Measurements from ENCODE around the gene PAPOLG.

DNA sequence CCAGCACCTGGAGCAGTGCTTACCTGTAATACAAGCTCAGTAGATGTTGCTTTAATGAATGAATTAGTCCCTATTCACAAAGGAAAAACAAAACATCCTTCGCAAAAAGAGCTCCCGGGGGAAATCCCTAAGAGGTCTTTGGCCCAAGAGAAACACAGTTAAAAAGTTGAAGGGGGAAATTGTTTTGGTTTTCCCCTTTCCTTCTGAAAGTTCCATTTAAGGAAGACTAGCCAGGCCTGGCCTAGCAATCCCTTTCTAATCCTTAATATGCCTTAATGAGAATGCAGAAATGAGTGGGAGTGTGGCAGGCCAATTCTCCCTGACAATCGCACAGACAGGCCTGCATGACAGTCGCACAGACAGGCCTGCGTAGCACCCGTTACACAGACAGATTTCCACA is 91.8 kb downstream of the PAPOLG start:
- TF ChIP-seq, protein P1, sequence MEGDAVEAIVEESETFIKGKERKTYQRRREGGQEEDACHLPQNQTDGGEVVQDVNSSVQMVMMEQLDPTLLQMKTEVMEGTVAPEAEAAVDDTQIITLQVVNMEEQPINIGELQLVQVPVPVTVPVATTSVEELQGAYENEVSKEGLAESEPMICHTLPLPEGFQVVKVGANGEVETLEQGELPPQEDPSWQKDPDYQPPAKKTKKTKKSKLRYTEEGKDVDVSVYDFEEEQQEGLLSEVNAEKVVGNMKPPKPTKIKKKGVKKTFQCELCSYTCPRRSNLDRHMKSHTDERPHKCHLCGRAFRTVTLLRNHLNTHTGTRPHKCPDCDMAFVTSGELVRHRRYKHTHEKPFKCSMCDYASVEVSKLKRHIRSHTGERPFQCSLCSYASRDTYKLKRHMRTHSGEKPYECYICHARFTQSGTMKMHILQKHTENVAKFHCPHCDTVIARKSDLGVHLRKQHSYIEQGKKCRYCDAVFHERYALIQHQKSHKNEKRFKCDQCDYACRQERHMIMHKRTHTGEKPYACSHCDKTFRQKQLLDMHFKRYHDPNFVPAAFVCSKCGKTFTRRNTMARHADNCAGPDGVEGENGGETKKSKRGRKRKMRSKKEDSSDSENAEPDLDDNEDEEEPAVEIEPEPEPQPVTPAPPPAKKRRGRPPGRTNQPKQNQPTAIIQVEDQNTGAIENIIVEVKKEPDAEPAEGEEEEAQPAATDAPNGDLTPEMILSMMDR (IDR thresholded peaks at IDR 0.05; ENCODE audit: low read depth, low read length): no peak
- no peak for TF ChIP-seq POLR2A (IDR thresholded peaks at IDR 0.05; ENCODE audit: extremely low read depth, insufficient read length)
